Tibial nerve (tissue), 3 donors: ENCODE measurements around the gene MAP4K3.

ENCODE experiments used
- CTCF ChIP-seq, 5 experiments: fragments of 200-600 bp in 3 of 5; fragments of 450-650 bp in 2 of 5; sonication (generic) in 3 of 5; IDR thresholded peaks; one replicate each; pipeline ENCODE4 v1.5.1; 2016 to 2019; ENCODE audit warnings: antibody characterized with exemption in 5 of 5, mild to moderate bottlenecking in 3 of 5, moderate library complexity in 2 of 5
- POLR2A ChIP-seq, 2 donors: fragments of 450-650 bp; IDR thresholded peaks; one replicate each; pipeline ENCODE4 v1.6.1; 2017; ENCODE audit warnings: antibody characterized with exemption in 2 of 2, mild to moderate bottlenecking in 2 of 2, moderate library complexity in 2 of 2

- TF ChIP-seq POLR2A (IDR thresholded peaks at IDR 0.05) (no peak), CTCF (IDR thresholded peaks at IDR 0.05) (no peak)
Measured at GRCh38 chr2:39246382-39246980, 190.6 kb downstream of the MAP4K3 start.
